GM04503 (cell line): Measurements from ENCODE around the gene NSMCE1.

Experiments used
- DNase-seq: peaks from one replicate; pipeline ENCODE4 v3.0.0-alpha.2; 2012; ENCODE audit warnings: low read depth

NSMCE1 gene

GRCh38 chr16:27242868-27243590, 25.5 kb downstream of the NSMCE1 start:
- peak; percentile 70 for DNase-seq

GRCh38 chr16:27242398-27242797, 26.2 kb downstream of the NSMCE1 start:
- DNase-seq, result no peak

GRCh38 chr16:27241658-27242057, 26.9 kb downstream of the NSMCE1 start:
- DNase-seq, result no peak

- peak; percentile 81 for DNase-seq
Measured at GRCh38 chr16:27240948-27241531, 27.5 kb downstream of the NSMCE1 start.

- DNase-seq, result no peak
Measured at GRCh38 chr16:27239906-27240655, 28.5 kb downstream of the NSMCE1 start.

- no peak for DNase-seq
Measured at GRCh38 chr16:27239026-27239425, 29.5 kb downstream of the NSMCE1 start.

GRCh38 chr16:27238591-27238990, 30.0 kb downstream of the NSMCE1 start:
- no peak for DNase-seq

GRCh38 chr16:27238016-27238587, 30.5 kb downstream of the NSMCE1 start:
- DNase-seq, result no peak

GRCh38 chr16:27237219-27238015, 31.2 kb downstream of the NSMCE1 start:
- DNase-seq, result no peak

GRCh38 chr16:27236635-27237218, 31.8 kb downstream of the NSMCE1 start:
- no peak for DNase-seq

GRCh38 chr16:27235938-27236245, 32.7 kb downstream of the NSMCE1 start:
- no peak for DNase-seq

- peak; percentile 67 for DNase-seq
Measured at GRCh38 chr16:27235055-27235937, 33.3 kb downstream of the NSMCE1 start.

GRCh38 chr16:27234603-27235002, 34.0 kb downstream of the NSMCE1 start:
- no peak for DNase-seq

GRCh38 chr16:27234171-27234570, 34.4 kb downstream of the NSMCE1 start:
- DNase-seq, result no peak

GRCh38 chr16:27233731-27234130, 34.8 kb downstream of the NSMCE1 start:
- DNase-seq, result no peak

GRCh38 chr16:27232901-27233625, 35.5 kb downstream of the NSMCE1 start:
- no peak for DNase-seq

GRCh38 chr16:27232061-27232900, 36.3 kb downstream of the NSMCE1 start:
- no peak for DNase-seq

- DNase-seq, result no peak
Measured at GRCh38 chr16:27231692-27232060, 36.9 kb downstream of the NSMCE1 start.

- no peak for DNase-seq
Measured at GRCh38 chr16:27230562-27231001, 38.0 kb downstream of the NSMCE1 start.
